Epithelial cell of prostate (primary cell): ENCODE measurements around the gene NKX6-2.
"Not testable (repeated sequence)": the region's sequence is repeated elsewhere in the genome, so short reads cannot be mapped to it uniquely, and the experiment has no call there.

Experiments
- DNase-seq: peaks from one replicate; pipeline ENCODE4 v3.0.0-alpha.2; 2011; ENCODE audit warnings: low read depth, low spot score
- H3K27ac ChIP-seq: fragments of 450-650 bp; 2 replicates; pipeline ENCODE4 v1.5.1; 2017; ENCODE audit warnings: mild to moderate bottlenecking

The NKX6-2 gene

GRCh38 chr10:132743196-132743924, 42.6 kb downstream of the NKX6-2 start:
- peak; percentile 14 for DNase-seq
- H3K27ac ChIP-seq, result not testable (repeated sequence)

DNA sequence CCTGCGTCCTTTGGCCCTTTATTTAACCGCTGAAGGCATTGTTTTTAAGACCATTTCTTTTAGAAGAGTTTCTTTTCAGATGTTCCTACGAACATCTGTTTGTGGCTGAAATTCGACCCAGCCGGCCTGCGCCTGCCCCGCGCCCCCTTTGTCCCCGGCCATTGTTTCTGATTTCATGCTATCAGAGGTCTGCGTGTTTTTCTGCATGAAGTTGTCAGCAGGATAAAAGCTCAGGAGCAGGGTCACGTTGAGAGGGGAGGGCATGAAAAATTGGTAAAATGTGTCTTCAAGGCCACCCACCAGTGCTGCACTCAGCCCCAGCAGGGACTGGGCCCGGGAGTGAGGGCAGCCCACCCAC, 43.1 kb downstream of the NKX6-2 start:
- no peak for DNase-seq

GRCh38 chr10:132742167-132742836, 43.6 kb downstream of the NKX6-2 start:
- no peak overlapping the region for H3K27ac ChIP-seq
- DNase-seq, result no peak

More for the DNA sequence above, 43.1 kb downstream of the NKX6-2 start:
- H3K27ac ChIP-seq, result no peak overlapping the region

GRCh38 chr10:132740588-132740987, 45.4 kb downstream of the NKX6-2 start:
- no peak for DNase-seq
- H3K27ac ChIP-seq, result no peak overlapping the region

- no peak for DNase-seq
- H3K27ac ChIP-seq, result no peak overlapping the region
Measured at GRCh38 chr10:132739225-132739613, 46.7 kb downstream of the NKX6-2 start.

DNA sequence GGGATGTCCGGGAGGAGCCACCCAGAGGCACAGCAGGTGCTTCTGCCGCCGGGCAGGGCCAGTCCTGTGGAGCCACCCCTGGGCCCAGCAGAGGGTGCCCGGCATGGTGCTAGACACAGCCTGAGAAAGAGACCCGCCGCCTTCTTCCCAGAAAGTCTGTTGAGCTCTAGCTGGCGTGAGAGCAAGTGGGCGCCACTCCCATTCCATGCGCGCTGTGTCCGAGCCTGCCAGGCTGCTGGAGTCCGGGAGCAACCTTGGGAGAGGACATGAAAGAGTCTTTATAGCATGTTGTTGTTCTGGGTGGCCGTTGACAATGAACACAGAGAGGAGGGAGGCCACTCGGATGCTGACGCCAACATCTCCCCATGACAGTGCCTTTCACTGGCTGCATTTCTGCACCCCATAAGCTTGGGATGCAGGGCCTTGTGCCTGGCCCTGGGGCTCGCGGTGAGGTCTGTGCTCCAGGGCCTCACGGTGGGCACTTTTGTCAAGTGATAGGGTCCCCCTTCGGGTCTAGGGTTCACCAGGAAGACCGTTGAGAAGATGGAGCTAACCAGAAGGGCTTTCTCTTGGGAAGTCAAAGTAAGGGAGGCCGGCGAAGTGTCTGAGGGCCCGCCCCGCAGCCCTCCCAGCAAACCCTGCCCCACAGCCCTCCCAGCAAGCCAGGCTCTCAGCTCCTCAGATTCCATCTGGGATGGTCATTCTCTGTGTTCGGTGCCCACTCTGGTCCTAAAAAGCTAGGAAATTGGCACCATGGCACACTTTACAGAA, 47.3 kb downstream of the NKX6-2 start:
- DNase-seq, result no peak

GRCh38 chr10:132737390-132738048, 48.4 kb downstream of the NKX6-2 start:
- DNase-seq, result no peak

More for the DNA sequence above, 47.3 kb downstream of the NKX6-2 start:
- H3K27ac ChIP-seq, result no peak overlapping the region

DNA sequence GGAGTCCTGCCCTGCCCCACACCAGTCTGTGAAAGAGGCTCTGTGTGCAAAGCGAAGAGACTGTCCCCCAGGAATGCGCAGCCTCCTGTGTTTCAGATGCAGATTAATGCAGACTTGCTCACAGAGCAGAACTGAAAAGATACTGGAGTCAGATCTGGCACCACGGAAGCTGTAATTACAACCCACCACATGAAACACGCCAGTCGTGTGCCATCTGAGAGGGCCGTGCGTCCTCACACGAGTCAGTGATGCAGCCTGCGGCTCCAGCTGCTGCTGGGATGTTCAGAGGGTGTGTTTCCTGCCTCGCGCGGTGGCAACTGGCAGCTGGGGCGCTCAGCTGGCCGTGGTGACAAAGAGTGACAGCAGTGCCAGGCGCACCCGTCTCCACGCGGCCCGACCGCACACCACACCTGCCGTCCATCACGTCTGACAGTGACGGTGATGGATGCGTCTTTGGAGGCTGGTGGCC, 50.0 kb downstream of the NKX6-2 start:
- H3K27ac ChIP-seq, result no peak overlapping the region
- no peak for DNase-seq

More at GRCh38 chr10:132737390-132738048, 48.4 kb downstream of the NKX6-2 start:
- H3K27ac ChIP-seq, result no peak overlapping the region

GRCh38 chr10:132735341-132735775, 50.6 kb downstream of the NKX6-2 start:
- DNase-seq, result no peak

GRCh38 chr10:132733926-132734325, 52.0 kb downstream of the NKX6-2 start:
- no peak for DNase-seq
- H3K27ac ChIP-seq, result no peak overlapping the region

More at GRCh38 chr10:132735341-132735775, 50.6 kb downstream of the NKX6-2 start:
- no peak overlapping the region for H3K27ac ChIP-seq
